ENCODE results near the gene SFMBT2. TPM values are rescaled to one million over a fixed set of nuclear protein-coding genes. Genes with fewer than 3 reads are reported as not detected.

The SFMBT2 gene
- total RNA-seq, 3 donors from 2014 or later (not counting 1 experiment from before 2014, with no cell fraction given), result 50.4 to 70.4 (median 52.2) TPM

DNA sequence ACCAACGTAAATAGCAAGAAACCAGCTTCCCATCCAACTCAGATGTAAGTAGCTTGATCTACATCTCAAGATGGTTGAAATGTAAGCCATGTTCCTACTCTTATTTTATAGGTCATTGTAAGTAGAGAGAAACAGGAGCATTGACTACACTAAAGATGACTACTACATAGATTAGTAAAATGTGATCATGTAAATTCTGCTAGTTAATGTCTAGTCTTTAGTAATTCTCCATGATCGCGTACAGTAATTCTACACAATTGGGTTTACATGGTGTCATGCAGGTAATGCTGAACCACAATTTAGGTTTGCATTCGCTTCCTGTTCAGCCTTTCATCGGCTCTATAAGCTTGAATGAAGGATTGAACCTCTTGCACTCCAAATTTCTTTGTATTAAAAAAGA, 14.9 kb upstream of the SFMBT2 start:
- TF ChIP-seq, protein P1, sequence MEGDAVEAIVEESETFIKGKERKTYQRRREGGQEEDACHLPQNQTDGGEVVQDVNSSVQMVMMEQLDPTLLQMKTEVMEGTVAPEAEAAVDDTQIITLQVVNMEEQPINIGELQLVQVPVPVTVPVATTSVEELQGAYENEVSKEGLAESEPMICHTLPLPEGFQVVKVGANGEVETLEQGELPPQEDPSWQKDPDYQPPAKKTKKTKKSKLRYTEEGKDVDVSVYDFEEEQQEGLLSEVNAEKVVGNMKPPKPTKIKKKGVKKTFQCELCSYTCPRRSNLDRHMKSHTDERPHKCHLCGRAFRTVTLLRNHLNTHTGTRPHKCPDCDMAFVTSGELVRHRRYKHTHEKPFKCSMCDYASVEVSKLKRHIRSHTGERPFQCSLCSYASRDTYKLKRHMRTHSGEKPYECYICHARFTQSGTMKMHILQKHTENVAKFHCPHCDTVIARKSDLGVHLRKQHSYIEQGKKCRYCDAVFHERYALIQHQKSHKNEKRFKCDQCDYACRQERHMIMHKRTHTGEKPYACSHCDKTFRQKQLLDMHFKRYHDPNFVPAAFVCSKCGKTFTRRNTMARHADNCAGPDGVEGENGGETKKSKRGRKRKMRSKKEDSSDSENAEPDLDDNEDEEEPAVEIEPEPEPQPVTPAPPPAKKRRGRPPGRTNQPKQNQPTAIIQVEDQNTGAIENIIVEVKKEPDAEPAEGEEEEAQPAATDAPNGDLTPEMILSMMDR (IDR thresholded peaks at IDR 0.05), result no peak
- Mint-ChIP-seq H3K36me3 (no peaks in the 10 kb centered on the region), H3K4me1 (peaks cover 10% of the 10 kb centered on the region in 2 donors), H3K4me3 (no peak overlapping the region), H3K27me3 (ENCODE audit: low read depth in 2 of 2) (no peaks in the 10 kb centered on the region), H3K27ac (no peak overlapping the region), H3K9me3 (no peaks in the 10 kb centered on the region)
- Histone ChIP-seq H3K27ac (ENCODE audit: low read length) (no peak overlapping the region), H3K27me3 (ENCODE audit: control insufficient read depth, insufficient read depth, low read length) (no peaks in the 10 kb centered on the region), H3K9me3 (ENCODE audit: control insufficient read depth, insufficient read depth, low read length) (no peaks in the 10 kb centered on the region), H3K4me1 (ENCODE audit: control insufficient read depth, insufficient read depth, low read length) (no peaks in the 10 kb centered on the region), H3K36me3 (ENCODE audit: control insufficient read depth, insufficient read depth, low read length) (no peaks in the 10 kb centered on the region), H3K4me3 (ENCODE audit: low read length) (no peak overlapping the region)
- DNase-seq (no peak), ATAC-seq (no peak)
- 99% methylated on average over 5 of the region's 5 CpGs for WGBS (ENCODE audit: insufficient coverage)
- intact Hi-C loops (cut with micrococcal nuclease), result loop anchor here (2.0 kb wide), 1 partner anchor 261 kb away; no protein-coding TSS in a partner anchor

DNA sequence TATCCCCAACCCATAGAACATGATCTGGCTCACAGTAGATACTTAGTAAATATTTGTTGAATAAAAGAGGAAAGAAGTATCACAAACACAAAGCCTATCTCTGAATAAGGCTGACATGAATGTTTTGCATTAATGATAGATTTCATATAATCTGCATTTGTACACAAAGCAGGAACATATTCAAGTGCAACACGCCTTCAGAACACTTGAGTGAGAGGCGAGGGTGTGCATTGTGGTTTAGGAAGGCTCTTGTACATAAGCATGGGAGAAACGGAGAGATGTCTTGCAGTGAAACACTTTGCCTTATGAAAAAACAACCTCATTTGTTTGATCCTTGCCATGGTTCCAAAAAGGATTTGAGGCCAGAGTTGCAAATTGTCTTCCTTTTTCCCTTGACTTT, 14.1 kb upstream of the SFMBT2 start:
- no peak for ATAC-seq
- H3K4me1 ChIP-seq (ENCODE audit: control insufficient read depth, insufficient read depth, low read length), result no peaks in the 10 kb centered on the region
- no peak overlapping the region for H3K4me3 ChIP-seq (ENCODE audit: low read length)
- DNase-seq, result no peak
- H3K27ac Mint-ChIP-seq, result peak overlapping the region in 1 of 2 donors; percentile 5
- no peak overlapping the region for H3K27ac ChIP-seq (ENCODE audit: low read length)
- no peaks in the 10 kb centered on the region for H3K36me3 ChIP-seq (ENCODE audit: control insufficient read depth, insufficient read depth, low read length)
- TF ChIP-seq, protein P1 (IDR thresholded peaks at IDR 0.05), result no peak
- H3K9me3 ChIP-seq (ENCODE audit: control insufficient read depth, insufficient read depth, low read length), result no peaks in the 10 kb centered on the region
- H3K27me3 Mint-ChIP-seq (ENCODE audit: low read depth in 2 of 2), result no peaks in the 10 kb centered on the region
- peaks cover 10% of the 10 kb centered on the region in 2 donors for H3K4me1 Mint-ChIP-seq
- no peaks in the 10 kb centered on the region for H3K9me3 Mint-ChIP-seq
- H3K36me3 Mint-ChIP-seq, result no peaks in the 10 kb centered on the region
- no peak overlapping the region for H3K4me3 Mint-ChIP-seq
- intact Hi-C loops (cut with micrococcal nuclease), result loop anchor here (2.0 kb wide), 1 partner anchor 262 kb away; no protein-coding TSS in a partner anchor
- H3K27me3 ChIP-seq (ENCODE audit: control insufficient read depth, insufficient read depth, low read length), result no peaks in the 10 kb centered on the region
- WGBS (ENCODE audit: insufficient coverage), result 88% methylated on average over 3 of the region's 3 CpGs

DNA sequence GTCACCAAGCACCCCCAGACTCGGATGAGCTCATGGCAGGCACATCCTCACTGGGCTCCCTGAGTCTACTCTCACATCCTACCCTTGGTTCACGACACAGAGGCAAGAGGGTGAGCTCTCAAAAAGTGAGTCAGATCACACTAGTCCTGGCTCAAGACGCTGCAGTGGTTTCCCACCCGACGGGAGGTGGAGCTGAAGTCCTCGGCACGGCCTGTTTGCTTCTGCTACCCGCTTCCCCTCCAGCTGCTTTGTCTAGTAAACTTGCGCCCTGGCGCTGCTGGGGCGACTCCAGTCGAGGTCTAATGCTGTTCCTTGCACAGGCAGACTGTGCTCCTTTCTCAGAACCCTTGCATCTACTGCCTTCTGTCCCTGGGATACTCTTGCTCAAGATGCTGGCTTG, 13.5 kb upstream of the SFMBT2 start:
- no peaks in the 10 kb centered on the region for H3K9me3 ChIP-seq (ENCODE audit: control insufficient read depth, insufficient read depth, low read length)
- no peaks in the 10 kb centered on the region for H3K4me1 ChIP-seq (ENCODE audit: control insufficient read depth, insufficient read depth, low read length)
- Mint-ChIP-seq H3K4me3 (no peak overlapping the region), H3K27ac (peak overlapping the region in 1 of 2 donors; percentile 5), H3K4me1 (peaks cover 10% of the 10 kb centered on the region in 2 donors), H3K36me3 (no peaks in the 10 kb centered on the region), H3K27me3 (ENCODE audit: low read depth in 2 of 2) (no peaks in the 10 kb centered on the region), H3K9me3 (no peaks in the 10 kb centered on the region)
- no peaks in the 10 kb centered on the region for H3K36me3 ChIP-seq (ENCODE audit: control insufficient read depth, insufficient read depth, low read length)
- peak; percentile 78 to 97 (median 96) for ATAC-seq
- TF ChIP-seq, protein P1 (IDR thresholded peaks at IDR 0.05), result no peak
- WGBS (ENCODE audit: insufficient coverage), result 55% methylated on average over 12 of the region's 12 CpGs
- DNase-seq, result peak; percentile 31 to 52
- no peaks in the 10 kb centered on the region for H3K27me3 ChIP-seq (ENCODE audit: control insufficient read depth, insufficient read depth, low read length)
- no peak overlapping the region for H3K4me3 ChIP-seq (ENCODE audit: low read length)
- intact Hi-C loops (cut with micrococcal nuclease), result loop anchor here (2.0 kb wide), 1 partner anchor 262 kb away; no protein-coding TSS in a partner anchor
- H3K27ac ChIP-seq (ENCODE audit: low read length), result no peak overlapping the region

DNA sequence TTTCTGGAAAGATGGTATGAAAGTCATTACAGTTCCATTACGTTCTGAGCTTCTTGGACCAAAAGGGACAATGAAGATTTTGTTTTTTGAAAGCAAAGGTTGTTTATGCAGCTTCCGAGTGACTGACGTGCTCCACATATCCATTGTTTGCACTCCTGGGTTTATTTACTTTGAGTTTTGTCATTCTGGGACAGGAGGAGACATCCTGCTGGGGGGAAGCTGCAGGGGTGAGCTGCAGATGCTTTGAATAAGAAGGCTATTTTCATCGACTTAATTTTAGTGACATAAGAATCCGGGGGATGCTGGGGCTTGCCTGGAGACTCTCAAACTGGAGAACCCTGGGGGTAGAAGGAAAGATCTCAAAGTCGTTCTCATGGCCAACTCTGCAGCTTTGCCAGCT, 12.7 kb upstream of the SFMBT2 start:
- TF ChIP-seq, protein P1 (IDR thresholded peaks at IDR 0.05), result no peak
- intact Hi-C loops (cut with micrococcal nuclease), result no loop called here
- ATAC-seq (no peak), DNase-seq (no peak)
- Mint-ChIP-seq H3K36me3 (no peaks in the 10 kb centered on the region), H3K27me3 (ENCODE audit: low read depth in 2 of 2) (no peaks in the 10 kb centered on the region), H3K27ac (no peak overlapping the region), H3K4me3 (no peak overlapping the region), H3K4me1 (peaks cover 10% of the 10 kb centered on the region in 2 donors), H3K9me3 (no peaks in the 10 kb centered on the region)
- 84% methylated on average over 6 of the region's 6 CpGs for WGBS (ENCODE audit: insufficient coverage)
- Histone ChIP-seq H3K27ac (ENCODE audit: low read length) (no peak overlapping the region), H3K27me3 (ENCODE audit: control insufficient read depth, insufficient read depth, low read length) (no peaks in the 10 kb centered on the region), H3K9me3 (ENCODE audit: control insufficient read depth, insufficient read depth, low read length) (no peaks in the 10 kb centered on the region), H3K4me3 (ENCODE audit: low read length) (no peak overlapping the region), H3K36me3 (ENCODE audit: control insufficient read depth, insufficient read depth, low read length) (no peaks in the 10 kb centered on the region), H3K4me1 (ENCODE audit: control insufficient read depth, insufficient read depth, low read length) (no peaks in the 10 kb centered on the region)

All from natural killer cell (primary cell).